ENCODE results near the gene EFCAB9.

DNA sequence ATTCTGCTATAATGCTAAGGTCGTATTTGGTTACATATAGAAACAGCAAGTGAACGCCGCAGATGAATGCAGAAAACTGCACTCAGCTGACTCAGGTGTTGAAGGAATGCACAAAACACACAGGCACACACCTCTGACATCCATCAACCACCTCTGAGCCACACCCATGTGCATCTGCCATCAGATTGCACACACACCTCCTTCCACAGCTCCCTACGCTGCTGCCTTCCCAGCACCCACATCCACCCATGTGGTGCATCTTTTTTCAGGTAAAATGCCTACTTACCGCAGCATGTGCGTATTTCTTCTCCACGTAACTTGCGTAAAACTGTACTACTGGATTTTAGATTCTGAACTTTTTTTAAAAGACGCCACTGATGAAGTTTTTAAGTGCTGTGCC is 13.0 kb upstream of the EFCAB9 start:
- TF ChIP-seq POLR2A (IDR thresholded peaks at IDR 0.05; ENCODE audit: low read depth, low read length): 0 out of 2 replicates have a peak, but pooled peaks have one; percentile 30
- no peak for TF ChIP-seq POLR2AphosphoS5 (IDR thresholded peaks at IDR 0.05; ENCODE audit: low read depth, low read length)
- TF ChIP-seq TAF1 (IDR thresholded peaks at IDR 0.05; ENCODE audit: low read depth, low read length): no peak
- TF ChIP-seq PAX5 (IDR thresholded peaks at IDR 0.05; ENCODE audit: insufficient read depth, low read length, severe bottlenecking): no peak
- TF ChIP-seq SPI1 (IDR thresholded peaks at IDR 0.05; ENCODE audit: low read depth, low read length): no peak
- TF ChIP-seq POU2F2 (IDR thresholded peaks at IDR 0.05; ENCODE audit: low read depth, low read length): no peak
